HEK293 (cell line): Measurements from ENCODE around the gene C6orf89.

Experiments
- CTCF ChIA-PET: fragments of 350-600 bp; formaldehyde crosslinking; extraction: SDS; loops from one replicate; lab custom pipeline; 2021; ENCODE audit warnings: antibody characterized with exemption; lab: Yijun Ruan, JAX
- POLR2A ChIA-PET: fragments of 300-600 bp; formaldehyde crosslinking; extraction: SDS; loops from one replicate; lab custom pipeline; 2020; ENCODE audit warnings: antibody characterized with exemption, inconsistent platforms; lab: Yijun Ruan, JAX
- H3K27ac ChIP-seq: fragments of 200-500 bp; sonication (Bioruptor generic); 2 replicates; pipeline ENCODE4 v1.5.1; 2014; ENCODE audit warnings: low read depth, low read length, control low read depth, inconsistent platforms; ENCODE audit errors: extremely low read depth
- H3K36me3 ChIP-seq, 2 experiments: fragments of 200-500 bp in 1 of 2; sonication (Bioruptor generic) in 1 of 2; 1 replicate in 1 of 2; 2 replicates in 1 of 2; pipeline ENCODE4 v1.5.1; 2014 to 2017; ENCODE audit warnings: inconsistent platforms in 2 of 2, low read length in 2 of 2; ENCODE audit not compliant: control insufficient read depth in 2 of 2, insufficient read depth in 1 of 2
- H3K4me1 ChIP-seq: fragments of 200-500 bp; sonication (Bioruptor generic); 2 replicates; pipeline ENCODE4 v1.5.1; 2014; ENCODE audit warnings: mild to moderate bottlenecking, low read length, inconsistent platforms; ENCODE audit not compliant: control insufficient read depth, insufficient read depth
- H3K4me3 ChIP-seq: 2 replicates; pipeline ENCODE4 v1.5.1; 2011; ENCODE audit warnings: low read depth, mild to moderate bottlenecking, control low read depth, low read length, moderate library complexity
- H3K9me3 ChIP-seq: fragments of 200-500 bp; sonication (Bioruptor generic); 2 replicates; pipeline ENCODE4 v1.5.1; 2014; ENCODE audit warnings: low read depth, low read length, inconsistent platforms; ENCODE audit not compliant: control insufficient read depth, insufficient read depth
- CTCF ChIP-seq: fragments of 450-650 bp; formaldehyde crosslinking; IDR thresholded peaks from 2 replicates; pipeline ENCODE4 v1.5.1; 2016; ENCODE audit warnings: missing biosample characterization, missing genetic modification characterization
- HIC1 ChIP-seq: fragments of 450-650 bp; formaldehyde crosslinking; IDR thresholded peaks from 2 replicates; pipeline ENCODE4 v1.5.1; 2016; ENCODE audit warnings: missing biosample characterization, missing genetic modification characterization
- KLF10 ChIP-seq: fragments of 450-650 bp; IDR thresholded peaks from 2 replicates; pipeline ENCODE4 v1.5.1; 2018; ENCODE audit warnings: missing biosample characterization, mild to moderate bottlenecking, missing genetic modification characterization
- KLF8 ChIP-seq: fragments of 450-650 bp; formaldehyde crosslinking; IDR thresholded peaks from 2 replicates; pipeline ENCODE4 v1.5.1; 2016; ENCODE audit warnings: missing biosample characterization, missing genetic modification characterization
- MZF1 ChIP-seq: fragments of 450-650 bp; formaldehyde crosslinking; IDR thresholded peaks from 2 replicates; pipeline ENCODE4 v1.5.1; 2017; ENCODE audit warnings: missing biosample characterization, missing genetic modification characterization, borderline replicate concordance
- PRDM10 ChIP-seq: fragments of 450-650 bp; formaldehyde crosslinking; IDR thresholded peaks from 2 replicates; pipeline ENCODE4 v1.5.1; 2016; ENCODE audit warnings: missing biosample characterization, missing genetic modification characterization
- ZBTB49 ChIP-seq: fragments of 450-650 bp; formaldehyde crosslinking; IDR thresholded peaks from 2 replicates; pipeline ENCODE4 v1.5.1; 2016; ENCODE audit warnings: missing biosample characterization, missing genetic modification characterization, low read depth
- ZEB2 ChIP-seq: fragments of 450-650 bp; formaldehyde crosslinking; IDR thresholded peaks from 2 replicates; pipeline ENCODE4 v1.5.1; 2016; ENCODE audit warnings: missing biosample characterization, missing genetic modification characterization
- ZFP69B ChIP-seq: fragments of 450-650 bp; formaldehyde crosslinking; IDR thresholded peaks from 2 replicates; pipeline ENCODE4 v1.5.1; 2016; ENCODE audit warnings: missing biosample characterization, missing genetic modification characterization
- ZNF18 ChIP-seq: fragments of 450-650 bp; formaldehyde crosslinking; IDR thresholded peaks from 2 replicates; pipeline ENCODE4 v1.5.1; 2016; ENCODE audit warnings: missing biosample characterization, missing genetic modification characterization
- ZNF184 ChIP-seq: fragments of 450-650 bp; IDR thresholded peaks from 2 replicates; pipeline ENCODE4 v1.5.1; 2018; ENCODE audit warnings: missing biosample characterization, mild to moderate bottlenecking, missing genetic modification characterization
- ZNF521 ChIP-seq: fragments of 450-650 bp; formaldehyde crosslinking; IDR thresholded peaks from 2 replicates; pipeline ENCODE4 v1.5.1; 2017; ENCODE audit warnings: missing biosample characterization, mild to moderate bottlenecking, missing genetic modification characterization
- ZNF585B ChIP-seq: fragments of 450-650 bp; formaldehyde crosslinking; IDR thresholded peaks from 2 replicates; pipeline ENCODE4 v1.5.1; 2016; ENCODE audit warnings: missing biosample characterization, missing genetic modification characterization
- ZNF654 ChIP-seq: fragments of 450-650 bp; formaldehyde crosslinking; IDR thresholded peaks from 2 replicates; pipeline ENCODE4 v1.5.1; 2016; ENCODE audit warnings: low read depth, missing biosample characterization, missing genetic modification characterization
- ZNF843 ChIP-seq: fragments of 450-650 bp; formaldehyde crosslinking; IDR thresholded peaks from 2 replicates; pipeline ENCODE4 v1.5.1; 2016; ENCODE audit warnings: missing biosample characterization, missing genetic modification characterization
- ZSCAN5A ChIP-seq: fragments of 450-650 bp; formaldehyde crosslinking; IDR thresholded peaks from 2 replicates; pipeline ENCODE4 v1.5.1; 2016; ENCODE audit warnings: missing biosample characterization, missing genetic modification characterization

C6orf89 gene

GRCh38 chr6:36924131-36924530 is 38.4 kb downstream of the C6orf89 start (continued):
- TF ChIP-seq CTCF (no peak), ZBTB49 (tag by site-specific recombination) (no peak), ZEB2 (tag by site-specific recombination) (no peak)

- CTCF ChIA-PET = interaction anchor here (0.6 to 2.5 kb wide), 4 partner anchors 11 to 285 kb away, joined by 3 to 7 read pairs (median 4); no protein-coding TSS in a partner anchor
- Histone ChIP-seq H3K9me3 (no peaks in the 10 kb centered on the region), H3K4me1 (peaks cover 4% of the 10 kb centered on the region; the same call in 1 of the 2 replicates), H3K27ac (no peak overlapping the region), H3K4me3 (no peak overlapping the region), H3K36me3 (peaks cover 0 to 46% of the 10 kb centered on the region in 2 experiments; a peak in 1 of 3 replicates)
- TF ChIP-seq ZNF521 (tag by site-specific recombination) = no peak
- TF ChIP-seq ZNF585B = no peak
- no peak for TF ChIP-seq HIC1 (tag by site-specific recombination)
- TF ChIP-seq ZFP69B = no peak
- TF ChIP-seq KLF8 = no peak
- no peak for TF ChIP-seq KLF10 (tag by site-specific recombination)
- TF ChIP-seq ZNF843 (tag by site-specific recombination) = no peak
- TF ChIP-seq ZBTB49 (tag by site-specific recombination) = no peak
- no peak for TF ChIP-seq ZNF18 (tag by site-specific recombination)
- no peak for TF ChIP-seq ZNF654 (tag by site-specific recombination)
- no peak for TF ChIP-seq MZF1
- TF ChIP-seq ZSCAN5A (tag by site-specific recombination) = no peak
- no peak for TF ChIP-seq PRDM10 (tag by site-specific recombination)
- TF ChIP-seq ZNF184 (tag by site-specific recombination) = no peak
- POLR2A ChIA-PET = interaction anchor here (0.6 kb wide), 1 partner anchor 60 kb away, joined by 4 read pairs; no protein-coding TSS in a partner anchor
These were observed 39.1 kb downstream of the C6orf89 start for GRCh38 chr6:36924778-36925374.
